BJ (cell line): ENCODE measurements around the gene MGAT3. TPM values are rescaled to one million over a fixed set of nuclear protein-coding genes. Genes with fewer than 3 reads are reported as not detected.
"Not testable (repeated sequence)": the region's sequence is repeated elsewhere in the genome, so short reads cannot be mapped to it uniquely, and the experiment has no call there.

ENCODE experiments used
- CTCF ChIA-PET: fragments of 350-600 bp; formaldehyde crosslinking; extraction: SDS; loops from one replicate; lab custom pipeline; 2021; ENCODE audit warnings: antibody characterized with exemption, inconsistent platforms; lab: Yijun Ruan, JAX
- POLR2A ChIA-PET: fragments of 300-600 bp; sonication (Branson Sonifier 250); formaldehyde crosslinking; extraction: SDS; loops from one replicate; lab custom pipeline; 2021; ENCODE audit warnings: antibody characterized with exemption; lab: Charles Lee
- DNase-seq: peaks from one replicate; pipeline ENCODE4 v3.0.0-alpha.2; 2011; ENCODE audit warnings: low read depth
- H3K27me3 ChIP-seq: 2 replicates; pipeline ENCODE4 v1.6.0; 2011; ENCODE audit warnings: low read length; ENCODE audit not compliant: control insufficient read depth, insufficient read depth
- H3K36me3 ChIP-seq: 2 replicates; pipeline ENCODE4 v1.5.1; 2011; ENCODE audit warnings: low read length; ENCODE audit not compliant: control insufficient read depth, insufficient read depth
- H3K4me3 ChIP-seq: 2 replicates; pipeline ENCODE4 v1.5.1; 2011; ENCODE audit warnings: low read depth, mild to moderate bottlenecking, control low read depth, low read length
- CTCF ChIP-seq: IDR thresholded peaks from 2 replicates; pipeline ENCODE4 v1.5.1; 2011; ENCODE audit warnings: low read depth, mild to moderate bottlenecking, control low read depth, inconsistent platforms, low read length, moderate library complexity; ENCODE audit not compliant: insufficient read depth
- polyA plus RNA-seq: library from polyadenylated mRNA; depleted of rRNA; stranded (reverse); fragments of >200 nt; gene quantifications from 2 replicates; pipeline ENCODE4 v1.2.3, GENCODE V29; 2011

The MGAT3 gene
- polyA plus RNA-seq, 1 experiment, result 0.53 TPM

GRCh38 chr22:39518996-39519680 is 62.3 kb downstream of the MGAT3 start:
- H3K36me3 ChIP-seq, result peaks cover 30% of the 10 kb centered on the region
- H3K27me3 ChIP-seq, result no peaks in the 10 kb centered on the region
- POLR2A ChIA-PET, result interaction anchor here (0.5 to 1.0 kb wide), 6 partner anchors 10 to 525 kb away, joined by 3 to 18 read pairs (median 6); partner anchors contain the start of genes MIEF1 and RPL3
- TF ChIP-seq CTCF, result no peak
- no peak for DNase-seq
- CTCF ChIA-PET, result interaction anchor here (0.9 to 2.8 kb wide), 9 partner anchors 9 to 349 kb away, joined by 3 to 11 read pairs (median 5); partner anchors contain the start of genes MIEF1 and RPL3
- peak overlapping the region; percentile 88 for H3K4me3 ChIP-seq

DNA sequence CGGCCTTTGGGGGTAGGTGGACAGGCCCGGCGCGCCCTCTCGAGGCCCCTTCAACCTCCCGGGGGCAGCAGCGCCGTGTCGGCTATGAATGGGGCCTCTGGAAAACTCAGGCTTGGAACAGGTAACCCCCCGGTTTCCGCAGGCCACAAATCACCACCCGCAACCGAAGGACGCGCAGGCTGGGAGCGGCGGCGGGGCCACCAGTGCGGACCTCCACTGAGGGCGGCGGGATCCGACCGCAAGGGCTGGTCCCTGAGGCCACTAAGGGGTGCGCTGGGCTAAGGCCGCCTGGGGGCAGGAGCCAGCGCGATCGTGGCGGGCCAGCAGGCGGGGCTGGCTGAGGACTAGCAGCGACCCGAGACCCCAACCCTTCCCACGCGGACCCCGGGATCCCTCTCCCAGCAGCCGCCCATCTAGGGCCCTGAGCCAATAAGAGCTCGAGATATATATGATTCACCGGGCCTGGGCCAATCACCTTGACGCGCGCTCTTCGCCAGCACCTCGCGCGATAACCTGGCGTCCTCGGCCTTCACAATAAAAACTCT is 62.9 kb downstream of the MGAT3 start:
- TF ChIP-seq CTCF, result peak; percentile 53
- POLR2A ChIA-PET, result interaction anchor here (0.5 to 1.0 kb wide), 8 partner anchors 9 to 812 kb away, joined by 3 to 18 read pairs (median 4); partner anchors contain the start of genes MIEF1 and RPL3
- Histone ChIP-seq H3K36me3 (peaks cover 33% of the 10 kb centered on the region), H3K27me3 (no peaks in the 10 kb centered on the region), H3K4me3 (peak overlapping the region; percentile 88)
- CTCF ChIA-PET, result interaction anchor here (0.9 to 1.2 kb wide), 9 partner anchors 9 to 202 kb away, joined by 3 to 7 read pairs (median 4); partner anchors contain the start of genes MIEF1, RPL3 and TAB1
- peak; percentile 91 for DNase-seq

GRCh38 chr22:39520226-39521105 is 63.7 kb downstream of the MGAT3 start, which contains the start of gene ATF4:
Gene ATF4 (plus strand): TSS chr22:39520562. CDS start chr22:39521446, 884 bp downstream.
- DNase-seq, result no peak
- peaks cover 27% of the 10 kb centered on the region for H3K36me3 ChIP-seq
- H3K27me3 ChIP-seq, result no peaks in the 10 kb centered on the region
- CTCF ChIA-PET, result interaction anchor here (0.9 to 1.2 kb wide), 11 partner anchors 8 to 203 kb away, joined by 3 to 7 read pairs (median 4); partner anchors contain the start of genes MIEF1, RPL3 and TAB1
- H3K4me3 ChIP-seq, result peak within 1 kb of the TSS; percentile 88
- POLR2A ChIA-PET, result interaction anchor here (0.5 to 1.0 kb wide), 9 partner anchors 9 to 813 kb away, joined by 3 to 18 read pairs (median 4); partner anchors contain the start of genes MIEF1 and RPL3
- TF ChIP-seq CTCF, result no peak

DNA sequence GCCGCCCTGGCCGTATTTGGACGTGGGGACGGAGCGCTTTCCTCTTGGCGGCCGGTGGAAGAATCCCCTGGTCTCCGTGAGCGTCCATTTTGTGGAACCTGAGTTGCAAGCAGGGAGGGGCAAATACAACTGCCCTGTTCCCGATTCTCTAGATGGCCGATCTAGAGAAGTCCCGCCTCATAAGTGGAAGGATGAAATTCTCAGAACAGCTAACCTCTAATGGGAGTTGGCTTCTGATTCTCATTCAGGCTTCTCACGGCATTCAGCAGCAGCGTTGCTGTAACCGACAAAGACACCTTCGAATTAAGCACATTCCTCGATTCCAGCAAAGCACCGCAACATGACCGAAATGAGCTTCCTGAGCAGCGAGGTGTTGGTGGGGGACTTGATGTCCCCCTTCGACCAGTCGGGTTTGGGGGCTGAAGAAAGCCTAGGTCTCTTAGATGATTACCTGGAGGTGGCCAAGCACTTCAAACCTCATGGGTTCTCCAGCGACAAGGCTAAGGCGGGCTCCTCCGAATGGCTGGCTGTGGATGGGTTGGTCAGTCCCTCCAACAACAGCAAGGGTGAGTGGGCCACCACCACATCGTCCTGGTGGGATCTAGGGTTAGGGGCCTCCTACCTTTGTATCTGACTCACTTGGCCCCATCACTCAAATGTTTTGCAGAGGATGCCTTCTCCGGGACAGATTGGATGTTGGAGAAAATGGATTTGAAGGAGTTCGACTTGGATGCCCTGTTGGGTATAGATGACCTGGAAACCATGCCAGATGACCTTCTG is 64.5 kb downstream of the MGAT3 start:
- not testable (repeated sequence) for H3K27me3 ChIP-seq, DNase-seq
- ChIA-PET POLR2A (interaction anchor here (0.5 kb wide), 1 partner anchor 205 kb away, joined by 4 read pairs; no protein-coding TSS in a partner anchor), CTCF (interaction anchor here (1.1 to 1.2 kb wide), 2 partner anchors 9 to 178 kb away, joined by 3 to 4 read pairs; no protein-coding TSS in a partner anchor)
- peaks cover 27% of the 10 kb centered on the region for H3K36me3 ChIP-seq
- H3K4me3 ChIP-seq, result peak overlapping the region; percentile 88

GRCh38 chr22:39522091-39522490 is 65.3 kb downstream of the MGAT3 start:
- ChIA-PET POLR2A (interaction anchor here (0.6 to 1.0 kb wide), 3 partner anchors 20 to 308 kb away, joined by 3 to 4 read pairs (median 4); partner anchors contain the start of gene MIEF1), CTCF (interaction anchor here (0.6 to 3.0 kb wide), 6 partner anchors 8 to 503 kb away, joined by 3 to 9 read pairs (median 4); no protein-coding TSS in a partner anchor)
- DNase-seq, H3K27me3 ChIP-seq: not testable (repeated sequence)
- Histone ChIP-seq H3K4me3 (peak overlapping the region; percentile 88), H3K36me3 (peaks cover 25% of the 10 kb centered on the region)
